ENCODE data around the gene ANKS1B.
A peak's percentile ranks its signal among the peaks of the same experiment; 100 is the strongest.

Gene ANKS1B

DNA sequence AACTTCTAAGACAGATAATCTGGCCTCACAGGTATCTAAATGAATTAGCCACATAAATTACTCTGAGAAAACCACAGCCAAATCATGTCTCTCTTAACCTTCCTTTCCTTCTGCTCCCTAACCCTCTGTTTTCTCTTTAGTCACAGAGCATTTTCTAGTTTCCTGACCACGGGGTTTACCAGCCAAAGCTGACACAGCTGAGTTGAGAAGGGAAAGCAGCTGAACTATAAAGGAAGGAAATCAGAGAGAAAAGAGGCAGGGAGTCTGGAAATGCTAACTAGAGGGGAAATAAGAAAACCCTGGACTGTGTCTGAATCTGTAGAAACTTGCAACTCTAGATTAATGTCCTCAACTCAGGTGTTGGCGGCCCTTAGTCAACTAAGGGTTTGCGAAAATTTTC, 24.4 kb downstream of the ANKS1B start:
- peak; percentile 7 for DNase-seq (ENCODE audit: low spot score)

DNA sequence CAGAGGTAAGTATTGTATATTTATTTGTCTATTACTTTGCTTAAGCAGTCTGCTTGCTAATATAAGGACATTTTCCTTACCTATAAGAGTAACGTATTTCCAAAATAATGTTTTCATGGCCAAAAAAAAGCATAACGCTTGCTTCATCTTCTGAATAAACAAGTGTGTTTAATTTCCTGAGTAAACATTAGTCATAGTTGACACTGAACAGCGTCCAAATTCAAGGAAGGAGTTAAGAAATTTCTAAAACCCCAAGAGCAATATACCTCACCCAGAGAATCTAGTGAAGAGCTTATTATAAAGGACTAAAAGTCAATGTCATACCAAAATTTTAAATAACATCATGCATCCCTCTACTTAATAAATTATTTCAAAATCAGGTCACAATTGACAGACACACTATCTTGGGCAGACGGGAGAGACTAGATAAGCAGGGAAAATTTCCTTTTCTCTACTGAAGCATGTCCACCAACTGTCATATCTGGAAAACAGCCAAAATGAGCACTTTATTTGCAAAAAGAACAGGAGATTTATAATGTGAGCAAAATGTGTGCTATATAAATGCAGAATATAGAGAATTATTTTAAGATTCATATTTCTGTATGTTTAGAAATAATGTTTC, 25.1 kb downstream of the ANKS1B start:
- DNase-seq (ENCODE audit: low spot score), result peak; percentile 19

DNA sequence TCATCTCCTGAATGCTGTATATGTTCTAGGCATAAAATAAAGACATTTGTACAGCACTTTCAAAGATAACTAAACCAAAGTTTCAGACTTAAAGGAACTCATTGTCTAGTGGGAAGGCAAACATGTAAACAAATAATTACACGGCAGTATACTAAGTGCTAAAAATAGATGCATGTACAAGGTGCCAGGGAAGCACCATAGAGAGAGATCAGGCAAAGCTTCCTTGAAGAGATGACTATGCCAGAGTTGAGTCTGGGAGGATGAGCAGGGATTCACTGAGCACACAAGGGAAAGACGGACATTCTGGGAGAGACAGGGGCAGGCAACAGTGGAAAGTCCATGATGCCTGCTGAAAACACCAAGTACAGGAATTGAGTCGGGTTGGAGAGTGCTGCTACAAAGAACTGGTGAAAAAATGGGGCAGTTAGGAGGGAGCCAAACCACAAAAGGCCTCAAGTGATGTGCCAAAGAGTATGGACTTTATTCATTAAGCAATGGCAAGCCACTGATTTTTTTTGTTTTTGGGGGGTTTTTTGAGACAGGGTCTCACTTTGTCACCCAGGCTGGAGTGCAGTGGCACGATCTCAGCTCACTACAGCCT, 26.8 kb downstream of the ANKS1B start:
- DNase-seq (ENCODE audit: low spot score), result no peak

GRCh38 chr12:99954724-99955123, 30.0 kb downstream of the ANKS1B start:
- no peak for DNase-seq (ENCODE audit: low spot score)

GRCh38 chr12:99948370-99948769, 36.4 kb downstream of the ANKS1B start:
- DNase-seq (ENCODE audit: low spot score), result no peak

GRCh38 chr12:99946131-99946530, 38.6 kb downstream of the ANKS1B start:
- no peak for DNase-seq (ENCODE audit: low spot score)

GRCh38 chr12:99935608-99936007, 49.1 kb downstream of the ANKS1B start:
- no peak for DNase-seq (ENCODE audit: low spot score)

- DNase-seq (ENCODE audit: low spot score), result no peak
These were observed 58.1 kb downstream of the ANKS1B start for GRCh38 chr12:99926511-99927169.

- DNase-seq (ENCODE audit: low spot score), result no peak
These were observed 64.3 kb downstream of the ANKS1B start for GRCh38 chr12:99920353-99920960.

GRCh38 chr12:99917711-99918402, 66.9 kb downstream of the ANKS1B start:
- DNase-seq (ENCODE audit: low spot score), result no peak

DNA sequence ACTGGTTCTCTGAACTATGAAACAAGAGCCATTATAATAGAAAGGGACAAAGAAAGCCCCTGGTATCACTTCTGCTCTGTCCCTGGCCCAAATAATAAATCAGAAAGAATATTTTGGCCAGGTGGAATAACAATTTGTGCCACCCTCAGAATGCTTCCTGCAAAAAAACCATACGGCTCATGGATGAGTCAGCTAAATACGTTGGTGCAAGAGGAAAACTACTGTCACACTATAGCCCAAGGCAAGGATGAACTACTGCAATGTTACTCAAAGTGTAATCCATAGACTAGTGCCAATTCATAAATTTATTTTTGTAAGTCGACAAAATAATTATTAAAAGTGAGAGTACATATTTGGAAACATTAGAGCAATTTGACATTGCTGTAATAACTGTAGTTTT, 68.2 kb downstream of the ANKS1B start:
- DNase-seq (ENCODE audit: low spot score), result no peak

GRCh38 chr12:99915251-99916082, 69.3 kb downstream of the ANKS1B start:
- DNase-seq (ENCODE audit: low spot score), result peak; percentile 31

- DNase-seq (ENCODE audit: low spot score), result no peak
These were observed 70.5 kb downstream of the ANKS1B start for GRCh38 chr12:99914206-99914605.

DNA sequence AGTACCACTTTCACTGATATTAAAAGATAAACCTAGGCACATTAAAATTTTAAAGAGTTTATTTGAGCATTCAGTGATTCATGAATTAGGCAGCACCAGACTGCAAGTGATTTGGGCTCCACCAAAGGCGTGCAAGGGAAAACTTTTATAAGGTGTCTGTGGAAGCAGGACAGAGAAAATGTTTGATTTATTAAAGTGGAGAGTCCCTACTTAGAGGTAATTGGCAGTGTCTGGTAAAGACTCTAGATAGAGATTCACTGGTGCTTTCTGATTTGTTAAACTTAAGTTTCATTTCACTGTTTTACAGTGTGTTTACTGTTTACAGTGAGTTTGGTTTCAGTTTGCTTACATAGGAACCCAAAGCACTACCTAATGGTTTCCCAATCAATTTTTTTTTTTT, 72.8 kb downstream of the ANKS1B start:
- DNase-seq (ENCODE audit: low spot score), result no peak

DNA sequence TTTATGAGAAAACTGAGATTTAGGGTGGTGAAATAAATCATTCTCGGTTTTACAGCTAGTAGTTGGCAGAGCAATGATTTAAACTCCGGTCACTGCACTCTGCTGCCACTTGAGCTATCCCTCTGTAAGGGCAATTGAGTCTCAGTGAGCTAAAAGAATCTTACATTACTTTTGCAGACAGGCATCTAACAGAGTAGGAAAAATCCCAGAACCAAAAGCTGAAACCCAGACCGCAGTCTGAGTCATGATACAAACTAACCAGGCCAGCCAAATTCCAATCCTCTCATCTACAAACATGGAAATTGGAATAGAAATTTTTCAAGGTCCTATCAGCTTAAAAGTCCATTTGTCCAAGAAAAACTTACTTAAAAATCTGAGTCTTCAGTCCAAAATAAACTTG, 73.7 kb downstream of the ANKS1B start:
- DNase-seq (ENCODE audit: low spot score), result peak; percentile 87

- no peak for DNase-seq (ENCODE audit: low spot score)
These were observed 74.4 kb downstream of the ANKS1B start for GRCh38 chr12:99910342-99910741.

DNA sequence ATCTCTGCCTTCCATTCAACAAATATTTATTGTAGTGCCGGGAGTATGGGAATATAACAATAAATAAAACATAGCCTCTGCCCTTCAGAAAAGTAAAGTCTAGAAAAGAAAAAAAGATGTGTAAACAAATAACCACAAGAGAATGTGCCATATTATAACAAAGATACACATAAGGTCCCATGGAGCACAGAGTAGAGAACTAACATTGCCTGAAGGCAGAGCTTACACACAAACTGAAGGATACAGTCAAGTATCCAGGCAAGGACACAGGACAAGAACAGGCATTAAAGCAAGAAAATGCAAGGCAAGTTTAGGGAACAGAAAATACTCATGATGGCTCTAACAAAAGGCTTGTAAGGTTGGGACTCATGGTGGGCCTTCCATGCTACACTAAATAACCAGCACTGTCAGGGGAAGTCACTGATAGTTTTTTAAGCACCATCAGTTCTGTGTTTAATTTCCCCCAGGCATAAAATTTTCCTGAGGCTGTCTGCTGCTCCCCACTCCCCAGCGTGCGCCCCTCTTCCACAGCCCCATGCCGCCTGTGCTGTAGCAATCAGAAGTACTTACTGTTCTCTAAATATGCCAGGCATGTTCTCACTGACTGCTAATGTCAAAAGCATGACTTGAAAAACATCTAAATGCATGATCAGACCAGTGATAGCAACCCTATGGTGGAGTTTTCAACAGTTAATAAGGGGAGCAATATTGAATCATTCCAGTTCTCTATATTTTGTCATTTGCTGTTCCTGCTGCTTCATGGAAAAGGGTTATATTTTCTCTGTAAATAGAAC, 77.8 kb downstream of the ANKS1B start:
- DNase-seq (ENCODE audit: low spot score), result no peak

DNA sequence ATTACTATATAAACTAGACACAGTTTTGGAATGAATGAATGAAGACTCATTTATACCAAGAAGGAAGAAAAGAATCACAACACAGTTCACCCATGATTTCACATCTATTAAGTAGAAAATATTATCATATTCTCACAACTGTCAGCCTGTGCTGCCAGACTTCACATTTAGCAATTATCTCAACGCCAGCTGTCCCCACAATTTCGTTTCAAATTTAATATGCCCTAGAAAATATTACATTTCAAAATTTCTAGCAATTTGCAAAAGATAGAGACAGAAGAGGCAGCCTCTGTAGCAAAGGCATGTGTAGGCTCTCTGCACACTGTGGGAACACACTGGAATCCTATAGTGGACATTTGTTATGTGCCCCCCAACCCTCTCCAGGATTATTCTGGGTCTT, 83.6 kb downstream of the ANKS1B start:
- DNase-seq (ENCODE audit: low spot score), result no peak

DNA sequence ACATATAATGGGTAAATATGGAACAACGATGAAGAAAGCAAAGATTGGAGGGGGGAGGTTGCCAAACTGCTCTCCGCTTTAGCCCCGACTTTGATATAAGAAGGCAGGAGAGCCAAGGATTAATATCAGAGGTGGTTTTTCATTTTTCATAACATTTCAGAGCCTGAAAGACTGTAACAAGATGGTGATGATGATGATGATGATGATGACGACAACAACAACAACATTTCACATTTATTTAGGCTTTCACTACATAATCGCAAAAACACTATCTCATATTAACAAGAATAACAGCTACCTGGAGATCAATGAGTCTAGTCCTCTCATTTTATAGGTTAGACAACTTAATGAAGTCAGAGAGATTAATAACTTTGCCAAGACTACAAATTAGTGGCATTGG, 86.1 kb downstream of the ANKS1B start:
- DNase-seq (ENCODE audit: low spot score), result no peak

DNA sequence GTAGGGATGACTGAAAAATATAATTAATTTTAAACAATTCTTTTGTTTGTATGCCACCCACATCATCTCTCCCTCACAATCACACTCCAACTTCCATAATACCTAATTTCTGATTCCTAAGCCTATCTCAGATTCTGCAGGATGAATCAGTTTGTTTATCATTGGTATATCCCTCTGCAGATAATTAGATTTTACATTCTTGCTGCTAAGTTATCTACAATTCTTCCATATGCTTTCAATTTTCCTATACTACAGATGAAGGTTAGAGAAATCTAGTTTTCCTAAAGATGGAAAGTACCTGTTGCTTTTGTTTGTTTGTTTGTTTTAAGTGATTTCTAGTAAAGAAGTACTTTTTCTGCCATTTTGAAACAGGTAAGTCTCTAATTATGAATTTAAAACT, 105.3 kb downstream of the ANKS1B start:
- DNase-seq (ENCODE audit: low spot score), result no peak

GRCh38 chr12:99875081-99875480, 109.7 kb downstream of the ANKS1B start:
- no peak for DNase-seq (ENCODE audit: low spot score)

Measured in GM03348 (cell line).